ENCODE measurements around the gene OR10J1.
A peak's percentile ranks its signal among the peaks of the same experiment; 100 is the strongest.
"Not testable (repeated sequence)": the region's sequence is repeated elsewhere in the genome, so short reads cannot be mapped to it uniquely, and the experiment has no call there.

Gene OR10J1

GRCh38 chr1:159439422-159439821 lies at the start of gene OR10J1:
Gene OR10J1 (plus strand): TSS chr1:159439722. CDS start chr1:159439792, 70 bp downstream.
- no peak for DNase-seq (ENCODE audit: low spot score)

GRCh38 chr1:159406821-159407220 lies 32.7 kb upstream of the OR10J1 start:
- no peak for DNase-seq (ENCODE audit: low spot score)

- DNase-seq (ENCODE audit: low spot score), result no peak
Observed at GRCh38 chr1:159408862-159409400, 30.6 kb upstream of the OR10J1 start.

- DNase-seq (ENCODE audit: low spot score), result peak; percentile 34
Observed at GRCh38 chr1:159421821-159422220, 17.7 kb upstream of the OR10J1 start.

- no peak for DNase-seq (ENCODE audit: low spot score)
Observed at GRCh38 chr1:159428536-159428935, 11.0 kb upstream of the OR10J1 start.

GRCh38 chr1:159429074-159429861 lies 10.3 kb upstream of the OR10J1 start:
- DNase-seq (ENCODE audit: low spot score), result no peak

GRCh38 chr1:159430985-159431384 lies 8.5 kb upstream of the OR10J1 start:
- no peak for DNase-seq (ENCODE audit: low spot score)

GRCh38 chr1:159431904-159432303 lies 7.6 kb upstream of the OR10J1 start, which contains the start of gene OR10J4:
Gene OR10J4 (plus strand): TSS chr1:159432204.
- DNase-seq (ENCODE audit: low spot score), result no peak

GRCh38 chr1:159436469-159436868 lies 3.1 kb upstream of the OR10J1 start:
- no peak for DNase-seq (ENCODE audit: low spot score)

- no peak for DNase-seq (ENCODE audit: low spot score)
Observed at GRCh38 chr1:159441360-159441759, 1.8 kb downstream of the OR10J1 start.

- DNase-seq (ENCODE audit: low spot score), result no peak
Observed at GRCh38 chr1:159442428-159442827, 2.9 kb downstream of the OR10J1 start.

GRCh38 chr1:159443066-159443750 lies 3.7 kb downstream of the OR10J1 start:
- no peak for DNase-seq (ENCODE audit: low spot score)

GRCh38 chr1:159444511-159444910 lies 5.0 kb downstream of the OR10J1 start:
- no peak for DNase-seq (ENCODE audit: low spot score)

GRCh38 chr1:159448181-159448580 lies 8.7 kb downstream of the OR10J1 start:
- DNase-seq (ENCODE audit: low spot score), result no peak

- not testable (repeated sequence) for DNase-seq (ENCODE audit: low spot score)
Observed at GRCh38 chr1:159449605-159450004, 10.1 kb downstream of the OR10J1 start.

GRCh38 chr1:159459551-159459950 lies 20.0 kb downstream of the OR10J1 start:
- DNase-seq (ENCODE audit: low spot score), result no peak

- no peak for DNase-seq (ENCODE audit: low spot score)
Observed at GRCh38 chr1:159465191-159465603, 25.7 kb downstream of the OR10J1 start.

GRCh38 chr1:159468321-159468720 lies 28.8 kb downstream of the OR10J1 start:
- DNase-seq (ENCODE audit: low spot score), result no peak

- DNase-seq (ENCODE audit: low spot score), result no peak
Observed at GRCh38 chr1:159469921-159470533, 30.5 kb downstream of the OR10J1 start.

- no peak for DNase-seq (ENCODE audit: low spot score)
Observed at GRCh38 chr1:159473335-159473734, 33.8 kb downstream of the OR10J1 start.

GRCh38 chr1:159474926-159475325 lies 35.4 kb downstream of the OR10J1 start:
- no peak for DNase-seq (ENCODE audit: low spot score)

GRCh38 chr1:159483501-159483900 lies 44.0 kb downstream of the OR10J1 start:
- DNase-seq (ENCODE audit: low spot score), result no peak
